Smooth muscle cell (in vitro differentiated cells): Measurements from ENCODE around the gene ALDH3B1. TPM values are rescaled to one million over a fixed set of nuclear protein-coding genes. Genes with fewer than 3 reads are reported as not detected.

Experiments used
- DNase-seq: peaks from one replicate; lab custom pipeline; 2025; ENCODE audit not compliant: unreplicated experiment; lab: John Stamatoyannopoulos, UW
- H2AFZ ChIP-seq: fragments of 200-600 bp; sonication (generic); 2 replicates; pipeline ENCODE4 v1.6.0; 2016; ENCODE audit warnings: antibody characterized with exemption, low read depth, mild to moderate bottlenecking
- H3F3A ChIP-seq: fragments of 200-600 bp; sonication (generic); 2 replicates; pipeline ENCODE4 v1.6.0; 2017; ENCODE audit warnings: antibody characterized with exemption, low read depth
- H3K27ac ChIP-seq: fragments of 200-600 bp; sonication (generic); 2 replicates; pipeline ENCODE4 v1.5.1; 2016; ENCODE audit warnings: low read depth, mild to moderate bottlenecking
- H3K27me3 ChIP-seq: fragments of 200-600 bp; sonication (generic); 2 replicates; pipeline ENCODE4 v1.6.1; 2016; ENCODE audit warnings: low read depth, mild to moderate bottlenecking
- H3K36me3 ChIP-seq: fragments of 200-600 bp; sonication (generic); 2 replicates; pipeline ENCODE4 v1.5.1; 2016; ENCODE audit warnings: low read depth
- H3K4me1 ChIP-seq: fragments of 200-600 bp; sonication (generic); 2 replicates; pipeline ENCODE4 v1.5.1; 2016; ENCODE audit warnings: low read depth
- H3K4me2 ChIP-seq: fragments of 200-600 bp; sonication (generic); 2 replicates; pipeline ENCODE4 v1.6.0; 2016; ENCODE audit warnings: mild to moderate bottlenecking
- H3K4me3 ChIP-seq: fragments of 200-600 bp; sonication (generic); 2 replicates; pipeline ENCODE4 v1.5.1; 2016; ENCODE audit warnings: mild to moderate bottlenecking
- H3K79me2 ChIP-seq: fragments of 200-600 bp; sonication (generic); 2 replicates; pipeline ENCODE4 v1.6.0; 2016; ENCODE audit warnings: low read depth, mild to moderate bottlenecking
- H3K9ac ChIP-seq: fragments of 200-600 bp; sonication (generic); 2 replicates; pipeline ENCODE4 v1.6.0; 2016; ENCODE audit warnings: low read depth
- H3K9me3 ChIP-seq: fragments of 200-600 bp; sonication (generic); replicated peaks from 2 replicates; pipeline ENCODE4 v1.5.1; 2016; ENCODE audit warnings: low read depth
- H4K20me1 ChIP-seq: fragments of 200-600 bp; sonication (generic); 2 replicates; pipeline ENCODE4 v1.6.0; 2016; ENCODE audit warnings: low read depth
- CTCF ChIP-seq: fragments of 200-600 bp; sonication (generic); IDR thresholded peaks from 2 replicates; pipeline ENCODE4 v1.5.1; 2017; ENCODE audit warnings: borderline replicate concordance, mild to moderate bottlenecking, antibody characterized with exemption; ENCODE audit not compliant: insufficient read depth, poor library complexity, severe bottlenecking
- WGBS: methylation state at CpG from one replicate; pipeline ENCODE4 v1.1.7; 2016; ENCODE audit warnings: low lambda C conversion rate; 5-methylcytosine and 5-hydroxymethylcytosine counted together
- polyA plus RNA-seq: library from polyadenylated mRNA; unstranded; fragments of >200 nt; fragmentation: Nextera tagmentation; extraction: Ambion mirVana; gene quantifications from 2 replicates; pipeline ENCODE4 v1.2.1, GENCODE V29; 2016
- total RNA-seq: library from RNA; depleted of rRNA; stranded (reverse); fragments of >200 nt; gene quantifications from 2 replicates; pipeline ENCODE4 v1.2.3, GENCODE V29; 2014

Gene ALDH3B1
- total and polyA plus RNA-seq, 2 experiments from 2014 or later: 8.8 to 9.9 TPM

GRCh38 chr11:68027667-68028066 is 17.5 kb downstream of the ALDH3B1 start:
- Histone ChIP-seq H3K9ac (peak overlapping the region; percentile 64), H3F3A (peaks cover 11% of the 10 kb centered on the region), H3K36me3 (peaks cover 11% of the 10 kb centered on the region), H3K4me2 (peak overlapping the region; percentile 69), H4K20me1 (no peaks in the 10 kb centered on the region), H3K79me2 (peaks cover 16% of the 10 kb centered on the region), H3K27me3 (no peaks in the 10 kb centered on the region), H3K27ac (peak overlapping the region; percentile 77), H3K4me1 (peaks cover 17% of the 10 kb centered on the region), H2AFZ (no peak overlapping the region), H3K4me3 (no peak overlapping the region), H3K9me3 (no peaks in the 10 kb centered on the region)
- 94% methylated on average over 21 of the region's 21 CpGs for WGBS
- no peak for DNase-seq
- TF ChIP-seq CTCF: no peak

GRCh38 chr11:68028802-68029545 is 18.8 kb downstream of the ALDH3B1 start:
- H3K9ac ChIP-seq: peak overlapping the region; percentile 34

GRCh38 chr11:68030318-68031143 is 20.4 kb downstream of the ALDH3B1 start, which contains the start of gene NDUFS8:
Gene NDUFS8 (plus strand): TSS chr11:68030681. CDS start chr11:68032152, 1,471 bp downstream.
- Histone ChIP-seq H3K4me3 (peak within 1 kb of the TSS; percentile 58), H3K4me1 (peaks cover 17% of the 10 kb centered on the region), H3K27me3 (no peaks in the 10 kb centered on the region), H3K9ac (peak within 1 kb of the TSS; percentile 84), H3K79me2 (peaks cover 16% of the 10 kb centered on the region), H4K20me1 (no peaks in the 10 kb centered on the region), H3F3A (peaks cover 11% of the 10 kb centered on the region), H3K27ac (peak within 1 kb of the TSS; percentile 90), H3K36me3 (no peaks in the 10 kb centered on the region), H3K4me2 (peak within 1 kb of the TSS; percentile 94), H3K9me3 (no peaks in the 10 kb centered on the region), H2AFZ (peak within 1 kb of the TSS; percentile 23)
- 1% methylated on average over 48 of the region's 56 CpGs for WGBS
- peak; percentile 75 for DNase-seq
- no peak for TF ChIP-seq CTCF

More at GRCh38 chr11:68028802-68029545, 18.8 kb downstream of the ALDH3B1 start:
- H3K4me1 ChIP-seq: peaks cover 17% of the 10 kb centered on the region
- H3K27me3 ChIP-seq: no peaks in the 10 kb centered on the region
- H3K79me2 ChIP-seq: peaks cover 16% of the 10 kb centered on the region
- H3K4me3 ChIP-seq: no peak overlapping the region
- peak overlapping the region; percentile 90 for H3K4me2 ChIP-seq
- H3K9me3 ChIP-seq: no peaks in the 10 kb centered on the region
- no peak for DNase-seq
- 88% methylated on average over 11 of the region's 12 CpGs for WGBS
- no peak overlapping the region for H2AFZ ChIP-seq
- H4K20me1 ChIP-seq: no peaks in the 10 kb centered on the region
- no peak for TF ChIP-seq CTCF
- peaks cover 11% of the 10 kb centered on the region for H3K36me3 ChIP-seq
- peak overlapping the region; percentile 90 for H3K27ac ChIP-seq
- peaks cover 11% of the 10 kb centered on the region for H3F3A ChIP-seq
